Amniotic epithelial cell (primary cell): ENCODE results near the gene CFAP58.
"Not testable (repeated sequence)": the region's sequence is repeated elsewhere in the genome, so short reads cannot be mapped to it uniquely, and the experiment has no call there.

Experiments
- DNase-seq: peaks from one replicate; pipeline ENCODE4 v3.0.0-alpha.2; 2010; ENCODE audit warnings: low read depth

CFAP58 gene

GRCh38 chr10:104437226-104437625 is 83.6 kb downstream of the CFAP58 start:
- DNase-seq: no peak

DNA sequence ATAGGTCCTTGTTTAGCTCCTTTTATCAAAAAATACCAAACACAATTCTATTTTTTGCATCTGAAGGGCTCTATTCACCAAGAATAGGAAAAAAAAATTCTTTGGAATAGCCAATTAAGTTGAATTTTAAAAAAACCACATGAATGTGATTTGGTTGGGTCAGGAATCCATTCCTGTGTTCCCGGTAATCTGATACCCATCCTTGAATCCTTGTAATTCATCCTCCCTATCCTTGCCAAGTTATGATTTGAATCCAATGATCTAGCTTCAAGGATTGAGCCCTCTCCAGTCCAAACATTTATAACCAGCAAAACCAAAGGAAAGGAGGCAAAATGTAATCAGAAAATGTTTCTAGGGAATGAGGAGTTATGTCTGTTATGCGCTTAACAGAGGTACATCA is 86.6 kb downstream of the CFAP58 start:
- no peak for DNase-seq

- DNase-seq: peak; percentile 94
Measured at GRCh38 chr10:104441329-104442000, 87.8 kb downstream of the CFAP58 start.

- peak; percentile 61 for DNase-seq
Measured at GRCh38 chr10:104445359-104445758, 91.7 kb downstream of the CFAP58 start.

GRCh38 chr10:104446151-104446550 is 92.5 kb downstream of the CFAP58 start:
- no peak for DNase-seq

DNA sequence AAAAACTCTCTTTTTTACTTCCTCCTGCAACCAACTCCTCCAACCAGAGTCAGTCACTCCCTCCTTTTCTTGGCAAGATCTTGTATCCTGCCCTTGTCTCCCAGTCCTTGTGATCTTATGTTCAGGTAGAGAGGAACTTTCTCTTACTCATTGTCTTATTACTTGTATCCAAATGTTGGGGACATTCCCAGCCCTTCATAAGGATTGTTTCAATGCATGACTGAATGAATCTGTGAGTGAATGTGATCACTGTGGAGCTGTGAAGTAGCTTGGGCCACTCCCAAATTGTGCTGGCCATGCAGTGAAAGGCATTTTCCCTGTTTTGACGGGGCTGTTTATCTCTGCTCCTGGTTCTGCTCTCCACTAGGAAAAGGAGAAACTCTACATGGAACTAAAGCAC is 93.7 kb downstream of the CFAP58 start:
- DNase-seq: no peak

- no peak for DNase-seq
Measured at GRCh38 chr10:104447906-104448305, 94.3 kb downstream of the CFAP58 start.

GRCh38 chr10:104449391-104449790 is 95.8 kb downstream of the CFAP58 start:
- DNase-seq: peak; percentile 76

GRCh38 chr10:104450490-104450889 is 96.9 kb downstream of the CFAP58 start:
- peak; percentile 16 for DNase-seq

GRCh38 chr10:104450954-104451353 is 97.3 kb downstream of the CFAP58 start:
- peak; percentile 74 for DNase-seq

DNA sequence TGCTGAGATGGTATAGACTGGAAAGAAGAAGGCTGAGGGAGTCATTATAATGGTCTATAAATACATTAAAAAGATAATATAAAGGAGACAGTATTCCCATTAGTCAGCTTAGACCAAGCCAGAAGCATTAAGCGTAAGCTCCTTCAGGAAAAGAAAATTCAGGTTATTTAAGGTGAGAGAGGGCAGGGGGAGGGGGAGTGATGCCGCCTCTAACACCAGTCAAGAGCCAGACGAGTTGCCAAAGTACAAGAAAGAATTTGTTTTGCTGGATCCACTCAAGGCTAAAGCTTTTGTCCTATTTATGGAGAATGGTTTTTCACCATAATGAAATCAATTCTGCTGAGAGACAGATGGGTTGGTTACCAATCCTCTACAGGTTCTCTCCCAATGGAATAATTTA is 99.3 kb downstream of the CFAP58 start:
- no peak for DNase-seq

GRCh38 chr10:104456802-104457542 is 103.3 kb downstream of the CFAP58 start:
- DNase-seq: no peak

DNA sequence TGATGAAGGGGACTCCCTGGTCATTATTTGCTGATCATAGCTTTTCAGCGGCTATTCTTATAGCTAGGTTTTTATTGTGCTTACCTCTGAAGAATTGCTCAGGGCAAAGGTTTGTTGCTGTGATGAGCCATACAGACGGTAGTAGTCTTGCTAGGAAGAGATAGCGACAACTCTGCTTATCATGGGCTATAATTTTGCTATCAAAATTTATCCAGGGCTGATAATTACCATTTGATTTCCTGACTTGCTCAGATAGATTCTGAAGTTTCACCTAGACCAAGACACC is 103.9 kb downstream of the CFAP58 start:
- no peak for DNase-seq

- DNase-seq: not testable (repeated sequence)
Measured at GRCh38 chr10:104465575-104465974, 111.9 kb downstream of the CFAP58 start.

DNA sequence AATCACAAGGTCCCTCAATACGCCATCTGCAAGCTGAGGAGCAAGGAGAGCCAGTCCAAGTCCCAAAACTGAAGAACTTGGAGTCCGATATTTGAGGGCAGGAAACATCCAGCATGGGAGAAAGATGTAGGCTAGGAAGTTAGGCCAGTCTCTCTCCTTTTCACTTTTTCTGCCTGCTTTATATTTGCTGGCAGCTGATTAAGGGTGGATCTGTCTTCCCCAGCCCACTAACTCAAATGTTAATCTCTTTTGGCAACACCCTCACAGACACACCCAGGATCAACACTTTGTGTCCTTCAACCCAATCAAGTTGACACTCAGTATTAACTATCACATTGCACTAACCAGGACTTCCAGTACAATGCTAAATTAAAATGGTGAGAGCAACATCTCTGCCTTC is 115.2 kb downstream of the CFAP58 start:
- DNase-seq: not testable (repeated sequence)

DNA sequence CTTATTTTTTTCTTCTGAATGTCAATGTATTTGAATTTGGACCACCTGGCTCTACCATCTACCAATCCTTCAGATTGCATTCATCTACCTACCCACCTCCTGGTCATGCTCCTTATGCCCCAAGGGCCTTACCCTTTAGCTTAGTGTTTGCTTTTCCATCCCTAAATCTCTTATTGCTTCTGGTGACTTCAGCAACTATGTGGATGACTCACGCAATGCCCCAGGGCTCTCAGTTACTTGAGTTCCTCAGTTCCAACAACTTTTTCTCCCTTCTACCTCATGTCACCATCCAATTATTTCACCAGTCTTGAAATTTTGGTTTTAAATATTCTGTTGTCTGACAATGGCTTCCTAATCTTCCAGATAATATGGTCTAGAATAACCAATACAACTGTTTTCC is 118.9 kb downstream of the CFAP58 start:
- DNase-seq: no peak

DNA sequence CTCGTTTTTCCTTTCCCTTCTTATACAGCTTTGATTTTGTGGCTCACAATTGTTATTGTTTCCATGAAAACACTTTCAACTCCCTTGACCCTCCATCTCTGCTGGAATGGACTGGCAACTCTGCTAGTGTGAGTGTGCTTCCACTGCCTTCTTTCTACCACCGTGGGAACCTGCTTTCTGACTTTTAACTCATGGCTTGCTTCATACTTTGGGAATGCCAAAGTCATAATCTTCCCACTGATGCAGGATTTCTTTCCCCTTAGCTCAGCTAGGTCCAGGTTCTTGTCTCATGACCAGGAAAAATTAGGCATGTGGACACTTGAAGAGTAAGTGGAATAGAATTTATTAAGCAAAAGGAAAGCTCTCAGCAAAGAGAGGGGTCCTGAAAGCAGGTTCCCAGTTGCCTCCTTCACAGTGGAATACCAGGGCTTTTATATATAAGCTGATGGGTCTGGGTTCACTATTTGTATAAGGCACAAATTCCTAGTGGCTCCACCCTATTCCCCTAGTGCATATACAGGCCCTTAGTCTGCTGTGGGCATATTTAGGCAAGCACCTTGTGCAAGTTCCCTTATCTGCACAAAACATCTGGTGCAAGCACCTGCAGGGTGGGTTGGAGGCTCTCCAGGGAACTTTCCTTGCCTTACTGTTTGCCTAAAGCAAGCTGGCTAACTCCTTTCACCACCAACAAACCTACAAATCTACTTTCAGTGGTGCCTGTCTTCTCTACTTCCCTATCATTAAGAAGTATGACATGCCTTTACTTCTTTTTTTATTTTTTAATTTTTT is 119.5 kb downstream of the CFAP58 start:
- no peak for DNase-seq

GRCh38 chr10:104478380-104478779 is 124.7 kb downstream of the CFAP58 start:
- no peak for DNase-seq

DNA sequence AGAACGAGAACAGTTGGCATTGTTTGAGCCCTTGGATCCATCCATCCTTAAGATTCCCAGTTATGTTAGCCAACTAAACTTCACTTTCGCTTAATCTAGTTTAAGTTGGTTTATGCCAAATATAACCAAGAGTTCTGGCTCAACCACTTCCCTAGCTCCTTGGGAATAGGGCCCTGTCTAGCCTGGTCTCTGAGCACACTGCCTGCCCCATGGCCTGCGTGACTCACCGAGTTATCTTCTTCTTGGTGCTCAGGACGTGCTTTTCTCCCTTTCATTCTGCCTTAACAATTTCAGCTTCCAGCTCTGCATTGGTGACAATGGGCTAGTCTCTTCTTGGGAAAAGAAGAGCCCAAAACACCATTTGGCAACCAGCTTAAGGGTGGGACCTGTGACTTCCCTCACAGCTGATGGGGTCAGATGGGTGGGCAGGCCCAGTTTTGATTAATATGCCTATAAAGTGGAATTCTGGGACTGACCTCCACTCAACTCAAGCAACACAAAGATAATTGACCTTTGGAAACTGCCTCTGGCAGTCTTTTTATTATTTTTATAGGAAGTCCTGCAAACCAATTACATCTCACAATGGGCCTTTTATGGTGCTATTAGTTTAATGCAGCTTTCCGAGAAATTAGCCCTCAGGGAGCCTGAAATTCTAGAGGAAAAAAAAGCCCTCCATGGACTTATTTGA is 126.4 kb downstream of the CFAP58 start:
- peak; percentile 3 for DNase-seq

- DNase-seq: no peak
Measured at GRCh38 chr10:104480797-104481196, 127.2 kb downstream of the CFAP58 start.

- no peak for DNase-seq
Measured at GRCh38 chr10:104483582-104483981, 129.9 kb downstream of the CFAP58 start.

DNA sequence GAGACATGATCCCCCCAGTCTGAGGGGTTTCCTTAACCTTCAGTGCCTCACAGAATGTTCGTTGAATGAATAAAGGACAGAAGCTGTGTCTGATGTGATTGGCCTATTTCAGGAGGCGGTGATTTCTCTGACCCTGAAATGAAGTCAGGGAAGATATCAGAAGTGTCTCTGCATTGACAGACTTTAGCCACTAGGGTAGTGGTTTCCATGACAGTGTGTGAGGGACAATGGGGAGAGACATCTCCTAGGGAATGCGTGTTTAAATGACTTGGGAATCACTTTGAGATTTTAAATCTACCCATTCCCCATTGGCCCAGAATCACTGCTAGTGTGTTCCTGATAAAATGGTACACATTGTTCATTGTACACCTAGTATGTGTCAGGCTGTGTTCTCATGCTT is 132.0 kb downstream of the CFAP58 start:
- DNase-seq: no peak

GRCh38 chr10:104486803-104487202 is 133.2 kb downstream of the CFAP58 start:
- no peak for DNase-seq
